ENCODE results near the gene ZNF496.

- no peak for TF ChIP-seq YY2 (tag by site-specific recombination; IDR thresholded peaks at IDR 0.05)
- no peak for TF ChIP-seq ZBTB21 (tag by site-specific recombination; IDR thresholded peaks at IDR 0.05)
- TF ChIP-seq REST (tag by site-specific recombination; IDR thresholded peaks at IDR 0.05), result no peak
- TF ChIP-seq CTCF (tag by site-specific recombination; IDR thresholded peaks at IDR 0.05), result no peak
- TF ChIP-seq ZSCAN30 (tag by site-specific recombination; IDR thresholded peaks at IDR 0.05), result no peak
- no peak for TF ChIP-seq ZNF488 (tag by site-specific recombination; IDR thresholded peaks at IDR 0.05)
- no peak for TF ChIP-seq ZNF24 (tag by site-specific recombination; IDR thresholded peaks at IDR 0.05)
- no peak for TF ChIP-seq ZNF138 (tag by site-specific recombination; IDR thresholded peaks at IDR 0.05; ENCODE audit: borderline replicate concordance)
Observed at GRCh38 chr1:247268390-247269045, 63.1 kb downstream of the ZNF496 start.
